Suppressor macrophage treated with lipopolysaccharide for 1 hour (primary cell): ENCODE measurements around the gene RNU2-1.
"Not testable (repeated sequence)": the region's sequence is repeated elsewhere in the genome, so short reads cannot be mapped to it uniquely, and the experiment has no call there.

Experiments used
- DNase-seq, 3 donors: peaks; one replicate each; pipeline ENCODE4 v3.0.0-alpha.2; 2020 to 2022

The RNU2-1 gene

GRCh38 chr17:43233877-43234276, at the start of gene RNU2-1:
TSS of gene RNU2-1 (minus strand) at chr17:43233977.
- not testable (repeated sequence) for DNase-seq

GRCh38 chr17:43272914-43273313, 39.1 kb upstream of the RNU2-1 start:
- not testable (repeated sequence) for DNase-seq

- not testable (repeated sequence) for DNase-seq
Measured at GRCh38 chr17:43272483-43272882, 38.7 kb upstream of the RNU2-1 start.

GRCh38 chr17:43270552-43271504, 37.1 kb upstream of the RNU2-1 start:
- not testable (repeated sequence) for DNase-seq

- DNase-seq: not testable (repeated sequence)
Measured at GRCh38 chr17:43246456-43246855, 12.7 kb upstream of the RNU2-1 start.

- DNase-seq: not testable (repeated sequence)
Measured at GRCh38 chr17:43240596-43241352, 7.0 kb upstream of the RNU2-1 start.

- not testable (repeated sequence) for DNase-seq
Measured at GRCh38 chr17:43239597-43239996, 5.8 kb upstream of the RNU2-1 start.

GRCh38 chr17:43233263-43233662, 514 bp downstream of the RNU2-1 start:
- not testable (repeated sequence) for DNase-seq

- DNase-seq: peak in 1 of 3 donors; percentile 18
Measured at GRCh38 chr17:43232021-43232699, 1.6 kb downstream of the RNU2-1 start.

- DNase-seq: not testable (repeated sequence)
Measured at GRCh38 chr17:43231205-43232020, 2.4 kb downstream of the RNU2-1 start.

GRCh38 chr17:43228020-43228782, 5.6 kb downstream of the RNU2-1 start, which contains the start of gene CCDC200:
TSS of gene CCDC200 (minus strand) at chr17:43228623. CDS start at chr17:43228554, 69 bp downstream.
- DNase-seq: not testable (repeated sequence)

GRCh38 chr17:43226393-43226792, 7.4 kb downstream of the RNU2-1 start:
- no peak for DNase-seq

- peak in 1 of 3 donors; percentile 32 for DNase-seq
Measured at GRCh38 chr17:43224146-43224705, 9.6 kb downstream of the RNU2-1 start.

GRCh38 chr17:43220511-43221125, 13.2 kb downstream of the RNU2-1 start:
- DNase-seq: no peak

GRCh38 chr17:43219746-43220380, 13.9 kb downstream of the RNU2-1 start:
- no peak for DNase-seq

- no peak for DNase-seq
Measured at GRCh38 chr17:43219001-43219400, 14.8 kb downstream of the RNU2-1 start.

- DNase-seq: no peak
Measured at GRCh38 chr17:43217614-43218087, 16.1 kb downstream of the RNU2-1 start.

- no peak for DNase-seq
Measured at GRCh38 chr17:43216762-43217613, 16.8 kb downstream of the RNU2-1 start.

- no peak for DNase-seq
Measured at GRCh38 chr17:43216369-43216761, 17.4 kb downstream of the RNU2-1 start.
